Loucy (cell line): ENCODE data around the gene PLCL2.

Source experiments
- CTCF ChIP-seq: fragments of 200-600 bp; sonication (generic); conservative IDR thresholded peaks from 2 replicates; pipeline ENCODE4 v1.5.1; 2014; ENCODE audit warnings: mild to moderate bottlenecking, antibody characterized with exemption, low read length
- EZH2phosphoT487 ChIP-seq: fragments of 200-600 bp; IDR thresholded peaks from 2 replicates; pipeline ENCODE4 v1.6.1; 2018; ENCODE audit warnings: antibody characterized with exemption, mild to moderate bottlenecking, moderate library complexity, borderline replicate concordance

GRCh38 chr3:16923112-16923511, 38.4 kb downstream of the PLCL2 start:
- TF ChIP-seq CTCF = no peak
- TF ChIP-seq EZH2phosphoT487 = no peak
